ENCODE data around the gene SNX24.
"Not testable (repeated sequence)": the region's sequence is repeated elsewhere in the genome, so short reads cannot be mapped to it uniquely, and the experiment has no call there.

SNX24 gene

DNA sequence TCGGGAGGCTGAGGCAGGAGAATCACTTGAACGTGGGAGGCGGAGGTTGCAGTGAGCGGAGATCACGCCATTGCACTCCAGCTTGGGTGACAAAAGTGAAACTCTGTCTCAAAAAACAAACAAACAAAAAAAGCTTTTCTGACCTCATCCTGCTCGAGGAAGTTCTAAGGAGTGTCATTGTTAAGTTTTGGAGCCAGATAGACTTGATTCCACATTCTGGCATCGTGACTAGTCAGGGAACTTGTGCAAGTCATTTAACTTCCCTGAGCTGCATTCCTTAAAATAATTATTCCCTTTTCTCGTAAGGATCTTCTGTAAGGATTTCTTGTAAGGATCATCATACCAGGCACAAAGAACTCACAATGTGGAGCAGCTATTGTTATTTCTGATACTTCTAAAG lies 26.2 kb downstream of the SNX24 start:
- no peak for DNase-seq (ENCODE audit: low spot score)

DNA sequence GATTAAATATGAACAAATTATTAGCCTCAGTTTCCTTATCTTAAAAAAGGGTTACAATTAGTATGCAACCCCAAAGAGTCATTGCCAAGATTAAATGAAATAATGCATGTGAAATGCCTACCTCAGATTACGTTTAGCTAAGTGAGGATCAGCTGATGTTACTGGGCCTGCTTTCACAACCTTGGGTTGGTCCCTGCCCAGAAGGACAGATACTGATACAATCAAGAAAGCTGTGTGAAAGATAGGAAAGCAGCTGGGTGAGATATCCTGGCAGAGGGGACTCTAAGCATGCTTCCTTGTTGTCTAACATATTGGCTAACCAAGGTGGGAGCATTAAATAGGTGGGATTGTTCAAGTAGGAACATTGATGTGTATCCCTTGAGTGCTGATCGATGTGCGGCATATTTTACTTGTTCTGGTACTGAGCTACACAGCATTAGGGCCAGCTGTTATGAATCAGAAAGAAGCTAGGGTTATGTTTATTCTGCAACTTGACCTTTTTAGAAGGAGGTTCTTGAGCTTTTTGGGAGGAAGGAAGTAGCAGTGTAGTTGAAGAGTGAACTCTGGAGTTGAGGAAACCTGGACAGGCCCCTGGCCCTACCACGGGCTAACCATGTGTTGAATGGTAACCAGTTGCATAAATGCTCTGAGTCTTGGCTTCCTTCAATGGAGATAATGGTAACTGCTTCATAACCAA lies 28.9 kb downstream of the SNX24 start:
- DNase-seq (ENCODE audit: low spot score), result no peak

DNA sequence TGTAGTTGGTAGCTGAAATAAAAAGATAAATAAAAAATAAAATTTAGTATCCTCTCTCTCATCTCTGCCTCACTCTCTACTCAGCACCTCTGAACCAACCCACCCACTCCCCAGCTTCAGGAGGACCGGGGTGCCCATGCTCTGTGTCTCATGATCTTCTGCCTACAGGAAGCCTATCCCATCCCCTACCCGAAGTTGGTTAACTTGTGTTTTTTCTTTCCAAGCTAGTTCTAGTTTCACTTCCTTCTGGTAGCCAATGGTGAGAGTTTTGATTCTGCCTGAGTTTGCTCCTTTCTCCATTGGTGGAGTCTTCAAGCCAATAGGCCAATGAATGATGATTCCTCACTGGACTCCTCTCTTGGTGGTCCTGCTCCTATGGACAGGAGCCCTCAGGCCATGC lies 32.1 kb downstream of the SNX24 start:
- DNase-seq (ENCODE audit: low spot score), result no peak

DNA sequence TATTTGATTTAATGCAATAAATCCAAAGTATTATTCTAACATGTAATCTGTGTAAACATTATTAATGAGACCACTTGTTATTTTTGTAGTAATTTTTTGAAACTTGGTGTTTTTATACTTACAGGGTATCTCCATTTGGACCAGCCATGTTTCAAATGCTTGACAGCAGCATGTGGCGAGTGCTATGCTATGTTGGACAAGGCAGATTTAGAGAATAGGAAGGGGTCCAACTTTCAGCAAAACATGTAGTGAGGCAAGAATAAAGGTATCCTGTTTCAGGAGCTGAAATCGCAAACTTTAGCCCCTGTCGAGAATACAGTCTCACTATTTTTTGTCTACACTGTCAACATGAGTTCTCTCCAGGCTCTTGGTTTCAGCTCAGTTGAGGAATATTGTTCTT lies 33.7 kb downstream of the SNX24 start:
- DNase-seq (ENCODE audit: low spot score), result no peak

DNA sequence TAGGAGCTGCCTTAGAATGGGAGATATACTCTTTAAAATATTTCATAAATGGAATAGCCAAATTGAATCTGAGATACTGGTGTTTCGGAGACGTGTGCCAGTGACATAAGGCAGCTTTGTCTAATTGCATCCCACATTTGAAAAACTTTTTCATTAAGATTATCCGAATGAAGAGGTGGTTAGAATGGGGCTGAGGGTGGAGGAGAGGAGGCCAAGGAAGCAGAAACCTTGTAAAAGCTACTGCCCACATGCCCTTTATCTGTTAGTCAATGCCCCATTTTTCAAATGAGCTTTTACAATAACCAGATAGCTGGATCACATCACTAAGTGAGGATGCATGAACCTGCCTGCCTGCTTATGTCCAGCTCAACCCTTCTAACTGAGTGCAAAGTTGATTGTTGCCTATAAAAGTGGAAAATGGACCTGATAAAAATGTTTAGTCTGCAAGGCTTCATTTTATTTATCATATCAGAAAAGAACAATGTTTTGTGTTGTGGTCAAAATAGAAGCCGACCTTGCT lies 34.8 kb downstream of the SNX24 start:
- no peak for DNase-seq (ENCODE audit: low spot score)

DNA sequence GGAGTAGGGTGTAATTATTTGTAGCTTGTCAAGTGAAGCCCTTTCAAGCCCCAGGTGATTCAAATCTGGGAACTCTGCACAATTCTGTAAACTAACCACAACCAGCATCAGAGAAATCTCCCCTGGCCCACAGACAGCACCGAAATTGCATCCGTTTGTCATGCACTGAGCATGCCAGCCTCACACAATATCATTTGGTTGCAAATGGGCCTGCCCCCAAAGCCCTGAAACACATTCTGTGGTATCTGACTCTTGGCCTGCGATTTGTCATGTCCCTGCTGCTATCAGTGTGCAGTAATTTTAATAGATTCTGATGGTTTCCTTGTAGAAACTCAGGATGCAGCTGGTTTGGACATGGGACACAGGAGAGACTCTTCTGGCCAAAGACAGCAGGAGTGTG lies 35.3 kb downstream of the SNX24 start:
- no peak for DNase-seq (ENCODE audit: low spot score)

DNA sequence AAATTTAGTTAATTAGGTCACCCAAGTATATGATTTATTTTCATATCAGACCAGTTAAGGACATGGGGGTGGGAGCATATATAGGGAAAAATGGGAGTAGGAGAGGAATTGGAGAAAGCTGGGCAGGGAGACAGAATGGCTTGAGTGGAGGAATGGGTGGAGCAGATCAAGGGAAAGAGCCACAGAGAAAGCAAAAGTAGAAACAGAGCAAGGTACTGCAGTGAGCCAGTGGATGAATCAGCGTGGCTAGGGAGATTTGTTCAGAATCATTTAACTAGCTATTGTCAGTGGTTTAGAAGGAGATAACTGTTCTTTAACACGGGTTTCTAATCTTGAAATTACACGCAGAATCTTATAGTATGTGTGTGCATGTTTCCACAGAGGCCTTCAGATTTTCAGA lies 37.4 kb downstream of the SNX24 start:
- no peak for DNase-seq (ENCODE audit: low spot score)

DNA sequence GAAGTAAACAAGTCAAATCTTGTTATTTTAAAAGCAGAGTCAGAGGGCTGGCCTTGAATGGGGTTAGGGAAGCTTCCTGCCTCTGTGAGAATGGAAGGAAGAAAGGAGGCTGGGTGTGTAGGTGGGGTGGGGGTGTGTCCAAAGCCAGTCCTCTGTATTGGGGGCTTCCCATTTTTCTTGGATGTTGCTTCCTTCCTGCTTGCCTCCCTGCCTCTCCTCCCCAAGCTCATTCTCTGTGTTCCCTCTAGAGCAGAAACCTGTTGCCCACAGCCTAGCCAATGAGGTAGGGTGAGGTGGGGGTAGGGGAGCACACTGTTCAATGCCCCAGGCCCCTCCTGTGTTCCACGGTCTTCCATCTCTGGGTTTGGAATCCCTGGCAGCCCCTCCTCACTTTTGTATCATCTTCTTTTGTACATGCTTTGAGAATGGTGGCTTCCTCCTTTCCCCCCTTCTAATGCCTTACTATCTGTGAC lies 39.7 kb downstream of the SNX24 start:
- DNase-seq (ENCODE audit: low spot score), result no peak

DNA sequence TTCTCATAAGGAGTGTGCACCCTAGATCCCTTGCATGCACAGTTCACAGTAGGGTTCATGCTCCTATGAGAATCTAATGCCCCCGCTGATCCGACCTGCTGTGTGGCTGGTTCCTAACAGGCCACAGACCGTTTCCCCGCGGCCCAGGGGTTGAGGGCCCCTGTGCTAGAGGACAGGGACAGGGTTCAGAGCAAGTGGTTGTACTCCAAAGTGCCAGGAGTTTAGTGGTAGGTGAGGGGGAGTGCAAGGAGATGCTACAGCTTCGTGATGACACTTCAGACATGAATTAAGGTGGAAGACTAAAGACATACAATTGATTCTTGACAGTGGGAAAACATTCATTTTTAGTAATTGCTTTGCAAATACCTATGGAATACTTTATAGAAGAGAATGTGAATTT lies 40.5 kb downstream of the SNX24 start:
- no peak for DNase-seq (ENCODE audit: low spot score)

DNA sequence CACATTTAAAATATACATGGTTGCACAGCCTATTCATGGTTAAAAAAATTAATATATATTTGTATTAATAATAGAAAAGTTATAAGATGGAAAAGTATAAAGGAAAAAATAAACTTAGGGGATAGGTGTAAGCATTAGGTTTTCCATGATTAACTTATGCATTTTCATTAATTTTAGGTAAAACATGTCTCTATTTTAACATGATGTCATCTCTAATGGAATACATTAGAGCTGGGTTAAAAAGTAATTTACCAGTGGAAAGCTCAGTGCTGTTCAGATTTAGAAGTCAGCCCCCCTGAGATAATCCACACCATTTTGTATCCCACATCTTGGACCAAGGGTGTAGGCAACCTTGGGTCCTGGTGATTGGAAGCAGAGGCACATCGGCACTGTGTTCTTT lies 49.7 kb downstream of the SNX24 start:
- DNase-seq (ENCODE audit: low spot score), result no peak

DNA sequence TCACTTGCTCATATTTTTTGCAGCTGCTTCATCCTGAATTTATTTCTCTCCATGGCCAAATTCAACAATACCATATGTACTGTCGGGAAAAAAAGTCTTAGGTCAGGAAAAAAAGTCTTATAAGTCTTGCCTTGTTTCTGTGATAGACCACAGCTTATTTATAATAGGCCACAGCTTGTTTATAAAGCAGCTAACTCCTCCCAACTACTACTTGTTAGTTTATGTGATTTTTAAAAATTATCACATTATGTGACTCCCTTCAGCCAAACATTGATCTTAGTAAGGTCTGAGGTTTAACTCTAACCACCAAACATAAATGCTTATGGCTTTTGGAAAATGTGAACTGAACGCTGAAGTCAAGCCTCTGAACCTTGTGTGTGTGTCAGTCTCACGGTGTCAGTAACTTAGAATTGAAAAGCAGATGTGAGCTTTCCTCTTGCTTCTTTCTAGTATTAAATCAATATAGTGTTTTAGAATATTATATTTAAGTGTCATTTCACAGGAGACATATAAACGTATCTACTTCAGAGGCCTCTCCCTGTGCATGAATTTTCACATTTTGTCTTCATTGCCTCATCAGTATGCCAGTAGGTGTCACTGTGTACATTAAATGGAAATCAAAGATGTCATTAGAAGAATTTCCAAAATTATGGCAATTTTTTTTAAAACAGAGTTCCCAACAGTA lies 51.3 kb downstream of the SNX24 start:
- DNase-seq (ENCODE audit: low spot score), result no peak

DNA sequence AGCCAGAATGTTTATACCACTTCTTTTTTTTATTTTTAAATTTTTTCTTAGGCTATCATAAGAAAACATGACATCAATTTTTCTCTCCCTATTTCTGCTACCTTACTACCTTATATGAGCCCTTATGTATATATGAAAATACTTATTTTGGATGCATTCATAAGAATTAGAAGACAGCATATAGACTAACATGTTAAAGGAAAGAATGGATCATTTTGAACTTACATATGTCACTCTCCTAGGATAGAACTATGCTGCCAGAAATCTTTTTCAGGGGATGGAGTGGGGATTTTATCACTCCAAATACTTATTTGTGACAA lies 51.8 kb downstream of the SNX24 start:
- no peak for DNase-seq (ENCODE audit: low spot score)

DNA sequence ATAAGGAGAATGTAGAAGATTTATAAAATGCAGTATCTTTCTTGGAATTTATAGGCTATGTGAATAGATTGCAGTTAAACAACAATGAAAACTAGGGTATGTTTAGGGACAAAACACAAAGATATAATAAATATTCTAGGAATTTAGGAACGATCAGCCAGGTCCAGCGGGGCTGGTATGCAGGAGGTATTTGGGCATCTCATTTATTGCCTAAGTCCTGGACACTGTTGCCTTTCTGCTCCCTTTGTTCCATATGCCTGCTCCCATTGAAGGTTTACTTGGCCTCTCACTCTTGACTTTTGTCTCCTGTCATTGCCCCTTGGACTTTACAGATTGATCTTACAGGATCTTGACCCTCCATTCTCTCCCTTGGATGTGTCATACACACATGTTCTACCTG lies 55.9 kb downstream of the SNX24 start:
- no peak for DNase-seq (ENCODE audit: low spot score)

DNA sequence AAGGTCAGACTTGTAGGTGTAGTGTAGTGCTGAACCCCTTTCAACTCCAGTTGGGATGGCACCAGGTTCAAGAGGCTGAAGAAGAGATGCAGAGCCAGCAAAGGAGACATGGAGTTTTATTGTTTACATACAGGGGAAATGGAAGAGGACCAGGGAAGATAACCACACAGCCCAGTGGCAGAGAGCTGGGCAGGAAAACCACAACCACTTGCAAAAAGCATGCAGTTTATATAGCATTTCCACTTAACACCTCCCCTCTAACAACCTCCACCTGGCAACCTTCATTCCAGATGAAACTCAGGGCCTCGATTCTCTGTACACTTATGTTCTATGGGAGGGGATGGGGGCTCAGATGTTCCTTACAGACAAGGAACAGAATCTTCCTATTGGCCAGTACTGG lies 56.9 kb downstream of the SNX24 start:
- no peak for DNase-seq (ENCODE audit: low spot score)

DNA sequence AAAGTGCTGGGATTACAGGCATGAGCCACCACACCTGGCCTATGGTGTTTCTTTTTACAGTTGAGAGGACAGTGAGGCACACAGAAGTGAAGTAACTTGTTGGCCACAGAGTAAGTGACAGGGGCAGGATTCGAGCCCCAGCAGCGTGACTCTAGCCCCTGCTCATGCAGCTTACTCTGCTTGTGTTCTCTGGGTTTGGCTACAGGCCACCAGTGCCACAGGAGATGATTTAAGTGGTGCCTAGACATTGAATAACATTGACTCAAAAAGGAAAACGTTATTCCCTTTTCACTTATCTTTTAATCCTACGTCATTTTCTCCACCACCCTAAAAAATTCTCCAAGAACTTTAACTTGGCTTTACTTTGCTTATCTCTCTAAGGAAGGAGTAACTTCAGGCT lies 61.4 kb downstream of the SNX24 start:
- DNase-seq (ENCODE audit: low spot score), result no peak

DNA sequence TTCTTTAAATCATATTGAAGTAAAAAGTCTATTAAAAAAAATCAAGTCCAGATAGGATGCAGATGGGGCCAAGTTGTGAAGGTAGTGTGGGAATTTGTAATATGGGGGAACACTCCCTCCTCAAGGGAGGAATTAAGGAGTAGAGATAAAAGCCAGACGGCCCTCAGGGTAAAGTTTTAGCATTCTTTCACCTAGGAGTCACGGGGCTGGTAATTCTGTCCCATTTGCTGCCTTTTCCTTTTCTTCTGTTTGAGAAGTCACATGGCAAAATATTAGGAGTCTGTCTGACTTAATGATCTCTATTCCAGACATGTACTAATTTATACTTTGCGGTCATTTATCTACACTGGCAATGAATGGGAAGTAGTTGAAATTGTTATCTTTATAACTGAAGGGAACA lies 61.9 kb downstream of the SNX24 start:
- DNase-seq (ENCODE audit: low spot score), result no peak

DNA sequence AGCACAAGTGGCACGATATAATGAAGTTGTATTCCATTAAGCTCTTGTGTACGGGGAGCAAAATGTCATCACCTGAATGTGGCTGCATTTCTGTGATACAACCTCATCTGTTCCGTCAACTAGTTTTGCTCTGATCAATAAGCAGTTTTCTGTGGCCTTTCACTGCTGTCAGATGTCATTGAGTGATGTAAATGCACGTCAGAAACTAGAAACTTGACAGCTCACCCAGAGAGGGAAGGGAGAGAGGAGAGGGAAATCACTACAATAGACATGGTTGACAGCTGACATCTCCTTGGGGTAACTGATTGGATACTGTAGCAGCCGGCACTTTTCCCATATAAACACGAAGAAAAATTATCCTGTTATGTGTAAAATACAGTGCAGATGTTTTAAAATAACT lies 62.7 kb downstream of the SNX24 start:
- DNase-seq (ENCODE audit: low spot score), result no peak

DNA sequence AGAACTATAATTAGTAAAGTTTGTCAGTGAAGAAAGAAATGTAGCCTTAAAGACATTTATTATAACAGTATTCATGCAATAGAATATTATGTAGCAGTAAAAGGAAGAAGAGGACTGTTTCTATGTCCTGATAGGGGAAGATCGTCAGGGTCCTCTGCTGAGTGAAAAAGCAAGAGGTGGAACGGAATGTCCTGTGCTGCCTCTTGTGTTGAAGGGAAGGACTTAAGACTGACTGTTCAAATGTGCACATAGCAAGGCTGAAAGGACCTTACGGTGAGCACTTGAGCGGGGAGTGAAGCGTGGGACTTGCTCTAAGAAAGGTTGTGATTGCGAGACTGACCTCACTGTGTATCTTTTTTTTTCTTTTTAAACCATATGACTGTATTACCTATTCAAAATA lies 63.2 kb downstream of the SNX24 start:
- no peak for DNase-seq (ENCODE audit: low spot score)

DNA sequence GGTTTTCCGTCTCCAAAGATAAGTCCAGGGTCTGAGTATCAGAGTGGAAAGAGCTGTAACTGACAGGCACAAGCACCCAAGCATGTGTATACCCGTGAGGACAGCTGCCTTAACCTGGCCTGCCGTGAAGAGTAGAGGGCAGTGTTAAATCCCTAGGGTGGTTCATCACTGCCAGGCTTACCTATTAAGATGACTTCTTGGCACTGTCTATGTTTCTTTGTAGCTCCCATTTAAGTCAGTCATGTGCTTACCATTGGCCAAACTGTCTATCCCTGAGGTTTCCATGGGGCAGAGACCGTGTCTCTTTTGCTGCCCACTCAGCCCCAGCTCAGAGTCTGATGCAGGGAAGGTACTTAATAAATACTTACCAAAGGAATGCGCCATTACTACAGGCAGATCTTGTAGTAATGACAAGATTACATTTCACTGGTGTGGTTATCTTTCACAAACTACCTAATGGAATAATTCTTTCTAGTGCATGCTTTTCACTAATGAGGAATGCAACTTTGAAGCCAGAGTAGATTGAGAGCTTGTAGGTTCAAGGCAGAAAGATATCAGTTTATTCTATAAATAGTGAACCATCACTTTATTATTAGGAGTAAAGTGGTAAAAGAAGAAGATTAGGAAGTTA lies 64.2 kb downstream of the SNX24 start:
- no peak for DNase-seq (ENCODE audit: low spot score)

DNA sequence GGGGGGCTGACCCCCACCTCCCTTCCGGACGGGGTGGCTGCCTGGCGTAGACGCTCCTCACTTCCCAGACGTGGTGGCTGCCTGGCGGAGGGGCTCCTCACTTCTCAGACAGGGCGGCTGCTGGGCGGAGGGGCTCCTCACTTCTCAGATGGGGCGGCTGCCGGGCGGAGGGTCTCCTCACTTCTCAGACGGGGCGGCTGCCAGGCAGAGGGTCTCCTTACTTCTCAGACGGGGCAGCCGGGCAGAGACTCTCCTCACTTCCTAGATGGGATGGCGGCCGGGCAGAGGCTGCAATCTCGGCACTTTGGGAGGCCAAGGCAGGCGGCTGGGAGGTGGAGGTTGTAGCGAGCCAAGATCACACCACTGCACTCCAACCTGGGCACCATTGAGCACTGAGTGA lies 68.0 kb downstream of the SNX24 start:
- not testable (repeated sequence) for DNase-seq (ENCODE audit: low spot score)

DNA sequence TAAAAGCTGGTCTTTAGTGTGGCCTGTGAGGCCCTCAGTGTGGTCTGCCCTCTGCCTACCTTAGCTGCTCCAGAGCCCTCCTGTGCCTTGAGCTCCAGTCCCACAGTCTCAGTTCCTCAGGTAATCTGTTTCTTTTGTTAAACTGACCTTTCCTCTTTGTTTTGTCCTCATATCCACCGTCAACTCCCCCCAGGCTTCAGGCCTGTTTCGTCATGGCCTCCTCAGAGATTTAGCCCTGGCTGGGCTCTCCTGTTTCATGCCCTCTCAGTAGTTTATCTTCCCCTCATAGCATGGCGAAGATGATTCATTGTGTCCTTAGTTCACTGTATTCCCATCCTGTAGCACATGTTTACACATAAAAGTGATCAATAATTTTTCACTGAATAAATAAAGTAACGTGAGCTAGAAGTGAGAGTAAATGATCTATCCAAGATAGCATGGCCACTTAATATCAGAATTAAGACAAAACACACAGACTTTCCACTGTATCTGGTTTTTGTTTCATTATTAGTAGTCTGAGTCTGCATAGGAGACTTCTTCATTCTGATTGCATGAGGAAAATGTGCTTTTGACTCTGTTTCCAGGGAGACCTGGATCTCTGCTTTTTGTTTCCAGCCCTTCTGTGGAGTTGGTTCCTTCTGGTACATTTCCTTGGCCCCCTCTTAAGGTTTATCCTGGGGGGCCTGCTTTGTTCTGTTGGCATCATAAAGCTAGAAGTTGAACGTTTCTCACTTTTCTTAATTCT lies 70.5 kb downstream of the SNX24 start:
- no peak for DNase-seq (ENCODE audit: low spot score)

DNA sequence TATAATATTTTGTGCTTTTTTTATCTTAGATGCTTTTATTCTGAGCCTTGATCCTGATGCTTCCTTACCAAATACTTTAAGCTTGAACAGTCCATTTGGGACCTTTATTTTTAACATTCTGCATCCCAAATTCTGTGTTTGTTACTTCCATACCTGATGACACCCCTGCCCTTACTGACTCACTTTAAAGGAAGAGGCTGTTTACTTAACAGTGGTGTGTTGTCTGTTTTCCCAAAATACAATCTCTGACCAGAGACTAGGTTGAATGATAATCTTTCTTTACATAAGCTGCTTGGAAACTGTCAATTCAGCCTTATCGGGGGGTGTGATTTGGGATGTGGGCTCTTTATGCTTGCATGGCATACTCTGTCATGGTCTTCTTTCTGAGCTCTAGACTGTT lies 71.1 kb downstream of the SNX24 start:
- DNase-seq (ENCODE audit: low spot score), result no peak

DNA sequence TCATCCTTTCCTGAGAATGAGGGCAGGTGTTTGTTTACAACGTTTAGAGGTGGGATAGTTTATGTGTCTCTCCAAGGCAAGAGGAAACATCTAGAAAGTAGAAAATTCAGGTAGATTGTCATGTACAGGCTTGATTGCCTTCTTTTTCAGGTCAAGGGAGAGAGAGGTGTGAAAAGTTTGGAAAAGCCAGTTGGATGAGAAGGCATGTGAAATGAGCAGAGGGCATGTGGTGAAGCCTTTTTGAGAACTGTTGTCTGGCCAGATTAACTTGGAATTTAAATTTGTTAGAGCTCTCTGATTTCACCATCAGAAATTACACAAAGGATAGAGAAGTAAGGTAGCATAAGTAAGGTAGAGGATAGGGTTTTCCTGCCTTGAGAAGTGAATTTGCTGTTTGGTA lies 74.6 kb downstream of the SNX24 start:
- DNase-seq (ENCODE audit: low spot score), result no peak

Measured in left forelimb (tissue), 1 donor.